Body of pancreas (tissue), 4 donors: ENCODE results near the gene TXLNB. TPM values are rescaled to one million over a fixed set of nuclear protein-coding genes. Genes with fewer than 3 reads are reported as not detected.
A peak's percentile ranks its signal among the peaks of the same experiment; 100 is the strongest.

Experiments
- ATAC-seq: fragments of 150-250 bp; one replicate; pipeline ENCODE4 v1.9.1; 2016
- DNase-seq, 4 donors: peaks; one replicate each; pipeline ENCODE4 v3.0.0-alpha.2; 2019
- H3K27ac ChIP-seq, 4 donors: fragments of 200-600 bp; sonication (generic); 1 replicate in 3 of 4; 2 replicates in 1 of 4; pipeline versions ENCODE4 v1.5.1 to v1.6.1; 2016 to 2019; ENCODE audit warnings: mild to moderate bottlenecking in 1 of 4, mixed read lengths in 1 of 4, moderate library complexity in 1 of 4
- H3K27me3 ChIP-seq, 2 donors: fragments of 200-600 bp; sonication (generic); one replicate each; pipeline ENCODE4 v1.6.0; 2016; ENCODE audit warnings: mild to moderate bottlenecking in 1 of 2
- H3K36me3 ChIP-seq, 2 donors: fragments of 200-600 bp; sonication (generic); replicated peaks in 1 of 2; 2 replicates each; pipeline ENCODE4 v1.5.1; 2016; ENCODE audit warnings: low read depth in 2 of 2; ENCODE audit not compliant: insufficient read depth in 1 of 2
- H3K4me1 ChIP-seq: fragments of 200-600 bp; sonication (generic); one replicate; pipeline ENCODE4 v1.6.0; 2016
- H3K4me3 ChIP-seq, 2 donors: fragments of 200-600 bp; sonication (generic); 1 replicate in 1 of 2; 2 replicates in 1 of 2; pipeline ENCODE4 v1.5.1; 2016 to 2019
- H3K9me3 ChIP-seq, 3 donors: fragments of 200-600 bp; sonication (generic); 1 replicate in 2 of 3; 2 replicates in 1 of 3; pipeline ENCODE4 v1.5.1; 2016
- CTCF ChIP-seq, 7 experiments: fragments of 450-650 bp in 4 of 7; fragments of 200-600 bp in 3 of 7; sonication (generic) in 3 of 7; IDR thresholded peaks; one replicate each; pipeline ENCODE4 v1.5.1; 2016 to 2019; ENCODE audit warnings: antibody characterized with exemption in 7 of 7
- POLR2A ChIP-seq, 3 donors: fragments of 450-650 bp; IDR thresholded peaks; one replicate each; pipeline ENCODE4 v1.6.1; 2016; ENCODE audit warnings: antibody characterized with exemption in 3 of 3, mild to moderate bottlenecking in 2 of 3
- WGBS, 2 donors: methylation state at CpG; one replicate each; pipeline ENCODE4 v1.1.5; 2017; 5-methylcytosine and 5-hydroxymethylcytosine counted together
- intact Hi-C: fragments of 100-400 bp; cut with DNase I; formaldehyde crosslinking; loops from one replicate; pipeline ENCODE4 v1.15.1; 2023
- total RNA-seq, 2 donors: library from RNA; depleted of rRNA; stranded (reverse); fragments of >200 nt; gene quantifications; one replicate each; pipeline ENCODE4 v1.1.0, GENCODE V29; 2016

Gene TXLNB
- total RNA-seq, 2 donors from 2014 or later = not detected

GRCh38 chr6:139325125-139325524 is 33.3 kb upstream of the TXLNB start:
- no peaks in the 10 kb centered on the region for H3K27me3 ChIP-seq
- intact Hi-C loops = no loop called here
- TF ChIP-seq CTCF (IDR thresholded peaks at IDR 0.05) (no peak), POLR2A (IDR thresholded peaks at IDR 0.05) (no peak)
- ATAC-seq = no peak
- H3K36me3 ChIP-seq = no peaks in the 10 kb centered on the region
- no peak overlapping the region for H3K4me3 ChIP-seq
- peak overlapping the region in 1 of 4 donors; percentile 57 for H3K27ac ChIP-seq
- no peaks in the 10 kb centered on the region for H3K9me3 ChIP-seq
- DNase-seq = no peak
- H3K4me1 ChIP-seq = no peaks in the 10 kb centered on the region

- intact Hi-C loops = no loop called here
- no peak overlapping the region for H3K4me3 ChIP-seq
These were observed 32.4 kb upstream of the TXLNB start for GRCh38 chr6:139324301-139324555.

GRCh38 chr6:139323511-139324300 is 31.9 kb upstream of the TXLNB start:
- peak; percentile 27 to 71 (median 40) for DNase-seq
- peak overlapping the region in 1 of 4 donors; percentile 60 for H3K27ac ChIP-seq
- peak; percentile 48 for ATAC-seq
- H3K4me1 ChIP-seq = no peaks in the 10 kb centered on the region
- TF ChIP-seq CTCF (IDR thresholded peaks at IDR 0.05) (no peak), POLR2A (IDR thresholded peaks at IDR 0.05) (no peak)
- no peaks in the 10 kb centered on the region for H3K27me3 ChIP-seq
- 53 to 64% methylated on average over 21 of the region's 21 CpGs for WGBS, 2 donors
- H3K4me3 ChIP-seq = no peak overlapping the region
- no peaks in the 10 kb centered on the region for H3K9me3 ChIP-seq
- intact Hi-C loops = no loop called here
- no peaks in the 10 kb centered on the region for H3K36me3 ChIP-seq

More at GRCh38 chr6:139324301-139324555, 32.4 kb upstream of the TXLNB start:
- Histone ChIP-seq H3K9me3 (no peaks in the 10 kb centered on the region), H3K4me1 (no peaks in the 10 kb centered on the region), H3K27ac (peak overlapping the region in 1 of 4 donors; percentile 60), H3K36me3 (no peaks in the 10 kb centered on the region), H3K27me3 (no peaks in the 10 kb centered on the region)
- 16 to 21% methylated on average over 1 of the region's 1 CpG for WGBS, 2 donors
- DNase-seq = no peak
- no peak for ATAC-seq
- TF ChIP-seq CTCF (IDR thresholded peaks at IDR 0.05) = no peak
- no peak for TF ChIP-seq POLR2A (IDR thresholded peaks at IDR 0.05)

- Histone ChIP-seq H3K36me3 (no peaks in the 10 kb centered on the region), H3K9me3 (no peaks in the 10 kb centered on the region), H3K4me3 (no peak overlapping the region), H3K27me3 (no peaks in the 10 kb centered on the region), H3K4me1 (no peaks in the 10 kb centered on the region), H3K27ac (no peak overlapping the region)
- ATAC-seq (no peak), DNase-seq (no peak)
- intact Hi-C loops = no loop called here
- TF ChIP-seq POLR2A (IDR thresholded peaks at IDR 0.05) (no peak), CTCF (IDR thresholded peaks at IDR 0.05) (no peak)
- WGBS, 2 donors = 43 to 54% methylated on average over 2 of the region's 2 CpGs
These were observed 28.3 kb upstream of the TXLNB start for GRCh38 chr6:139320081-139320480.
